ENCODE data around the gene HAS3. TPM values are rescaled to one million over a fixed set of nuclear protein-coding genes. Genes with fewer than 3 reads are reported as not detected.

The HAS3 gene
- total RNA-seq, 1 experiment from 2014 or later, result 6.9 TPM

- BruUV-seq (replicated peaks), result no TSS peak
- Histone ChIP-seq H3K27me3 (ENCODE audit: control insufficient read depth, insufficient read depth, low read length) (no peaks in the 10 kb centered on the region), H3K4me3 (ENCODE audit: low read depth in 2 of 2, low read length in 2 of 2) (no peak overlapping the region), H3K27ac (ENCODE audit: low read length) (no peak overlapping the region), H3K4me1 (ENCODE audit: control insufficient read depth, insufficient read depth, low read length) (0 out of 2 replicates have a peak, but pooled peaks cover 2% of the 10 kb centered on the region), H3K36me3 (ENCODE audit: control insufficient read depth, insufficient read depth, low read length) (peaks cover 2% of the 10 kb centered on the region; the same call in 1 of the 2 replicates), H3K9me3 (ENCODE audit: control insufficient read depth, insufficient read depth, low read depth, low read length) (no peaks in the 10 kb centered on the region)
- DNase-seq (ENCODE audit: low read depth, low spot score) (no peak), ATAC-seq (no peak)
- intact Hi-C loops (cut with micrococcal nuclease; ENCODE audit: unreplicated experiment) (loop anchor here (10.0 kb wide), 1 partner anchor 260 kb away; no protein-coding TSS in a partner anchor), in situ Hi-C loops (cut with HindIII; ENCODE audit: low pct_unique_long_range_greater_than_20kb, low sequenced_read_pairs) (no loop called here)
- CTCF ChIA-PET, result interaction anchor here (0.6 kb wide), 1 partner anchor 267 kb away, joined by 9 read pairs; no protein-coding TSS in a partner anchor
- POLR2A ChIA-PET, result no interaction called here
- TF ChIP-seq SIN3A (IDR thresholded peaks at IDR 0.05; ENCODE audit: borderline replicate concordance, insufficient read depth, low read depth, low read length) (no peak), CTCF (IDR thresholded peaks at IDR 0.05) (no peak), REST (IDR thresholded peaks at IDR 0.05; ENCODE audit: insufficient read depth in 1 of 2, low read depth in 2 of 2, low read length in 1 of 2) (no peak), TCF7L2 (IDR thresholded peaks at IDR 0.05; ENCODE audit: low read depth, low read length) (no peak), POLR2AphosphoS5 (IDR thresholded peaks at IDR 0.05; ENCODE audit: low read depth, low read length) (no peak)
These were observed 9.0 kb downstream of the HAS3 start for GRCh38 chr16:69114346-69114975.

- CTCF ChIA-PET, result no interaction called here
- Histone ChIP-seq H3K27ac (ENCODE audit: low read length) (no peak overlapping the region), H3K4me3 (ENCODE audit: low read depth in 2 of 2, low read length in 2 of 2) (no peak overlapping the region), H3K36me3 (ENCODE audit: control insufficient read depth, insufficient read depth, low read length) (peaks cover 2% of the 10 kb centered on the region; the same call in 1 of the 2 replicates), H3K27me3 (ENCODE audit: control insufficient read depth, insufficient read depth, low read length) (no peaks in the 10 kb centered on the region), H3K4me1 (ENCODE audit: control insufficient read depth, insufficient read depth, low read length) (0 out of 2 replicates have a peak, but pooled peaks cover 2% of the 10 kb centered on the region), H3K9me3 (ENCODE audit: control insufficient read depth, insufficient read depth, low read depth, low read length) (no peaks in the 10 kb centered on the region)
- DNase-seq (ENCODE audit: low read depth, low spot score) (no peak), ATAC-seq (no peak)
- in situ Hi-C loops (cut with HindIII; ENCODE audit: low pct_unique_long_range_greater_than_20kb, low sequenced_read_pairs), result no loop called here
- BruUV-seq (replicated peaks), result no TSS peak
- intact Hi-C loops (cut with micrococcal nuclease; ENCODE audit: unreplicated experiment), result loop anchor here (10.0 kb wide), 1 partner anchor 260 kb away; no protein-coding TSS in a partner anchor
- POLR2A ChIA-PET, result interaction anchor here (0.6 kb wide), 1 partner anchor 201 kb away, joined by 7 read pairs; no protein-coding TSS in a partner anchor
- TF ChIP-seq TCF7L2 (IDR thresholded peaks at IDR 0.05; ENCODE audit: low read depth, low read length), result no peak
- no peak for TF ChIP-seq POLR2AphosphoS5 (IDR thresholded peaks at IDR 0.05; ENCODE audit: low read depth, low read length)
- TF ChIP-seq CTCF (IDR thresholded peaks at IDR 0.05), result no peak
- no peak for TF ChIP-seq REST (IDR thresholded peaks at IDR 0.05; ENCODE audit: insufficient read depth in 1 of 2, low read depth in 2 of 2, low read length in 1 of 2)
- no peak for TF ChIP-seq SIN3A (IDR thresholded peaks at IDR 0.05; ENCODE audit: borderline replicate concordance, insufficient read depth, low read depth, low read length)
These were observed 9.5 kb downstream of the HAS3 start for GRCh38 chr16:69114976-69115355.
